ENCODE measurements around the gene BAD. TPM values are rescaled to one million over a fixed set of nuclear protein-coding genes. Genes with fewer than 3 reads are reported as not detected.

BAD gene
- total RNA-seq, 1 donor from 2014 or later = 46.9 TPM

DNA sequence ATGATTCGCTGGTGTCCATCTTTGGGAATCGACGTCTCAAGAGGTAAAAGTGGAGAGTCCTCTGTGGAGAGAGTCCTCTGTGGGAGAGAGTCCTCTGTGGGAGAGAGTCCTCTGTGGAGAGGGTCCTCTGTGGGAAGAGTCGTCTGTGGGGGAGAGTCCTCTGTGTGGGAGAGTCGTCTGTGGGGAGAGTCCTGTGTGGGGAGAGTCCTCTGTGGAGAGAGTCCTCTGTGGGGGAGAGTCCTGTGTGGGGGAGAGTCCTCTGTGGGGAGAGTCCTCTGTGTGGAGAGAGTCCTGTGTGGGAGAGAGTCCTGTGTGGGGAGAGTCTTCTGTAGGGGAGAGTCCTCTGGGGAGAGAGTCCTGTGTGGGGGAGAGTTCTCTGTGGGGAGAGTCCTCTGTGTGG is 36.6 kb upstream of the BAD start:
- H3K36me3 Mint-ChIP-seq (ENCODE audit: insufficient read depth) = peaks cover 5% of the 10 kb centered on the region
- no peaks in the 10 kb centered on the region for H3K9me3 Mint-ChIP-seq (ENCODE audit: low read depth)
- peaks cover 11% of the 10 kb centered on the region for H3K4me1 Mint-ChIP-seq (ENCODE audit: low read depth)
- H3K27ac Mint-ChIP-seq = peak overlapping the region; percentile 71
- no peak for DNase-seq (ENCODE audit: low spot score, unreplicated experiment)
- TF ChIP-seq, protein P1, sequence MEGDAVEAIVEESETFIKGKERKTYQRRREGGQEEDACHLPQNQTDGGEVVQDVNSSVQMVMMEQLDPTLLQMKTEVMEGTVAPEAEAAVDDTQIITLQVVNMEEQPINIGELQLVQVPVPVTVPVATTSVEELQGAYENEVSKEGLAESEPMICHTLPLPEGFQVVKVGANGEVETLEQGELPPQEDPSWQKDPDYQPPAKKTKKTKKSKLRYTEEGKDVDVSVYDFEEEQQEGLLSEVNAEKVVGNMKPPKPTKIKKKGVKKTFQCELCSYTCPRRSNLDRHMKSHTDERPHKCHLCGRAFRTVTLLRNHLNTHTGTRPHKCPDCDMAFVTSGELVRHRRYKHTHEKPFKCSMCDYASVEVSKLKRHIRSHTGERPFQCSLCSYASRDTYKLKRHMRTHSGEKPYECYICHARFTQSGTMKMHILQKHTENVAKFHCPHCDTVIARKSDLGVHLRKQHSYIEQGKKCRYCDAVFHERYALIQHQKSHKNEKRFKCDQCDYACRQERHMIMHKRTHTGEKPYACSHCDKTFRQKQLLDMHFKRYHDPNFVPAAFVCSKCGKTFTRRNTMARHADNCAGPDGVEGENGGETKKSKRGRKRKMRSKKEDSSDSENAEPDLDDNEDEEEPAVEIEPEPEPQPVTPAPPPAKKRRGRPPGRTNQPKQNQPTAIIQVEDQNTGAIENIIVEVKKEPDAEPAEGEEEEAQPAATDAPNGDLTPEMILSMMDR (IDR thresholded peaks at IDR 0.05; ENCODE audit: unreplicated experiment) = no peak
- no peaks in the 10 kb centered on the region for H3K27me3 Mint-ChIP-seq
- no peak overlapping the region for H3K4me3 Mint-ChIP-seq (ENCODE audit: low read depth)

DNA sequence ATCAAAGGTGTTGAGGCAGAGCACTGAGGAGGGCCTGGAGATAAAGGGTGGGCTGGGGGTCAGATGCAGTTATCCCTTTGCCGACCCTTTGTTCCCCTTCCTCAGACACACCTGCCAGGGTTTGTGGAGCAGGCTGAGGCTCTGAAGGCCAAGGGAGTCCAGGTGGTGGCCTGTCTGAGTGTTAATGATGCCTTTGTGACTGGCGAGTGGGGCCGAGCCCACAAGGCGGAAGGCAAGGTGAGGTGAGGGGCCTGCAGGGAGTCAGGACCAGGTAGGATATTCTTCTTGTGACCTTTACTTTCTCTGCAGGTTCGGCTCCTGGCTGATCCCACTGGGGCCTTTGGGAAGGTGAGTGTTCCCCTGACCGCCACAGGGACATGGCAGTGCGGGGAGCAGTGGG is 36.1 kb upstream of the BAD start:
- H3K9me3 Mint-ChIP-seq (ENCODE audit: low read depth) = no peaks in the 10 kb centered on the region
- no peaks in the 10 kb centered on the region for H3K27me3 Mint-ChIP-seq
- DNase-seq (ENCODE audit: low spot score, unreplicated experiment) = no peak
- H3K27ac Mint-ChIP-seq = peak overlapping the region; percentile 71
- TF ChIP-seq, protein P1 (IDR thresholded peaks at IDR 0.05; ENCODE audit: unreplicated experiment) = no peak
- H3K4me1 Mint-ChIP-seq (ENCODE audit: low read depth) = peaks cover 11% of the 10 kb centered on the region
- no peak overlapping the region for H3K4me3 Mint-ChIP-seq (ENCODE audit: low read depth)
- peaks cover 5% of the 10 kb centered on the region for H3K36me3 Mint-ChIP-seq (ENCODE audit: insufficient read depth)

DNA sequence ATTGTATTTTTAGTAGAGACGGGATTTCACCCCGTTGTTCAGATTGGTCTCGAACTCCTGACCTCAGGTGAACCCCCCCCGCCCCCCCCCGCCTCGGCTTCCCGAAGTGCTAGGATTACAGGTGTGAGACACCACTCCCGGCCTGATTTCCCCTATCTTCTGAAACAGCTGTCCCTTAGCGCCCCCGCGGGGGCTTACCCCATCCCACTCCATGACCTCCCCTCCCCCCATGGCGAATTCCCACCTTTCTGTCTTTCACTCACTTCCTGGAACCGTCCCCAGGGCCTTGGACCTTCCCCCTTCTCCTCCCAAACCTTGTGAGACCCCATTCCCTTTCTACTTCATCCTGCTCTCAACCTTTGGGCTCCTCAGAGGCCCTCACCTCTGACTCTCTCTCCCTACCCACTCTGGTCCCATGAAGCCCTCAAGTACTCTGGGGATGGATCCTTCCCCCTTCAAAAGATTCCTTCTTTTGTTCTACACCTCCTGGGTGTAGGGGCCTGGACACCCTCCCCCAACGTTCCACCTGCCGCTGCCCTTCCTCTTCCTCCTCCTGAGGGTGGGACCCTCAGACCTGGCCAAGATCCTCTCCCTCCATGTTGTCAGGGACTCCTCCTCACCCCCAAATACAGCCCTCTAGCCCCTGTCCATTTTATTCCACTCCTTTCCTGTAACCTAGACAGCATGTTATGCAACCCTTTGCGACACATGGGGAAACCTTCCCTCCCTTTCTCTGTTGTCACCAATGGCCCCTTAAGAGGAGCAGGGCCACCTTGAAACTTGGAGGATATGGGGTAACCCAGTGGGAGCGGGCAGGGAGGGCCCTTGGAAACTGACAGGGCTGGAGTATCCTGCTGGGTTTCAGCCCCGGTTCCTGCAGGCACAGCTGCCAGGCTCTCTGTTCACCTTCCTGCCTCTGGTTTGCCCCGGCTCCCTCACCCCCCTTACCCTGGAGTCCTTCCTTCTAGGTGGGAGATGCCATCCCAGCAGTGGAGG is 34.6 kb upstream of the BAD start:
- TF ChIP-seq, protein P1 (IDR thresholded peaks at IDR 0.05; ENCODE audit: unreplicated experiment) = no peak
- Mint-ChIP-seq H3K4me1 (ENCODE audit: low read depth) (peaks cover 11% of the 10 kb centered on the region), H3K27me3 (no peaks in the 10 kb centered on the region), H3K27ac (peak overlapping the region; percentile 85), H3K9me3 (ENCODE audit: low read depth) (no peaks in the 10 kb centered on the region), H3K36me3 (ENCODE audit: insufficient read depth) (peaks cover 10% of the 10 kb centered on the region), H3K4me3 (ENCODE audit: low read depth) (peak overlapping the region; percentile 92)
- DNase-seq (ENCODE audit: low spot score, unreplicated experiment) = no peak

DNA sequence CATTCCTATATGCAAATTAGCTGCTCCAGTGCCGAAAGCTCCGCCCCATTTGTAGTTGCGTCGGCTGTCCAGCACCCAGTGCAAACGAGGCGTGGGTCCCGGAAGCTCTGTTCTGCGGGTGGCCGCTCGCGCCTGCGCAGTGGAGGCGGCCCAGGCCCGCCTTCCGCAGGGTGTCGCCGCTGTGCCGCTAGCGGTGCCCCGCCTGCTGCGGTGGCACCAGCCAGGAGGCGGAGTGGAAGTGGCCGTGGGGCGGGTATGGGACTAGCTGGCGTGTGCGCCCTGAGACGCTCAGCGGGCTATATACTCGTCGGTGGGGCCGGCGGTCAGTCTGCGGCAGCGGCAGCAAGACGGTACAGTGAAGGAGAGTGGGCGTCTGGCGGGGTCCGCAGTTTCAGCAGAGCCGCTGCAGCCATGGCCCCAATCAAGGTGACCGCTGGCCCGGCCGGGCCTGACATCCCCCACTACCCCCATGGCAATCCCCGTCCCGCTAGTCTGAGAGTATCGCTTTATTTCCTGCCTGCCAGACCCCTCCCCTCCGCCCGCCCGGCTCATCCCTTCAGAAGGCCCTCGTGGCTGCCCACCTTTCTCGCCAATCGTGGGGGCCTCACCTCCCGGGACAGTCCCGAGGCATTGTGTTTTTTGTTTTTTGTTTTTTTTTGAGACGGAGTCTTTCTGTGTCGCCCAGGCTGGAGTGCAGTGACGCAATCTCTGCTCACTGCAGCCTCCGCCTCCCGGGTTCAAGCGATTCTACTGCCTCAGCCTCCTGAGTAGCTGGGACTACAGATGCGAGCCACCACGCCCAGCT is 33.7 kb upstream of the BAD start, which contains the start of gene PRDX5:
Gene PRDX5 (plus strand): TSS at position 161 of the 805 bp plus-strand sequence. CDS start 95 bp downstream, at position 256.
- no peaks in the 10 kb centered on the region for H3K9me3 Mint-ChIP-seq (ENCODE audit: low read depth)

More for the DNA sequence above, 33.7 kb upstream of the BAD start, which contains the start of gene PRDX5:
- H3K4me3 Mint-ChIP-seq (ENCODE audit: low read depth) = peak within 1 kb of the TSS; percentile 92
- TF ChIP-seq, protein P1 (IDR thresholded peaks at IDR 0.05; ENCODE audit: unreplicated experiment) = peak; percentile 29
- peak within 1 kb of the TSS; percentile 100 for H3K27ac Mint-ChIP-seq
- DNase-seq (ENCODE audit: low spot score, unreplicated experiment) = peak; percentile 89
- no peaks in the 10 kb centered on the region for H3K27me3 Mint-ChIP-seq
- H3K36me3 Mint-ChIP-seq (ENCODE audit: insufficient read depth) = peaks cover 10% of the 10 kb centered on the region
- peaks cover 11% of the 10 kb centered on the region for H3K4me1 Mint-ChIP-seq (ENCODE audit: low read depth)
